HG02973 (cell line): Measurements from ENCODE around the gene KRTAP5-5.
"Not testable (repeated sequence)": the region's sequence is repeated elsewhere in the genome, so short reads cannot be mapped to it uniquely, and the experiment has no call there.

Experiments used
- ATAC-seq: cut with Tn5 transposase; IDR thresholded peaks from one replicate; pipeline ENCODE4 v1.9.1; 2021; ENCODE audit warnings: moderate library complexity; ENCODE audit not compliant: unreplicated experiment

The KRTAP5-5 gene

DNA sequence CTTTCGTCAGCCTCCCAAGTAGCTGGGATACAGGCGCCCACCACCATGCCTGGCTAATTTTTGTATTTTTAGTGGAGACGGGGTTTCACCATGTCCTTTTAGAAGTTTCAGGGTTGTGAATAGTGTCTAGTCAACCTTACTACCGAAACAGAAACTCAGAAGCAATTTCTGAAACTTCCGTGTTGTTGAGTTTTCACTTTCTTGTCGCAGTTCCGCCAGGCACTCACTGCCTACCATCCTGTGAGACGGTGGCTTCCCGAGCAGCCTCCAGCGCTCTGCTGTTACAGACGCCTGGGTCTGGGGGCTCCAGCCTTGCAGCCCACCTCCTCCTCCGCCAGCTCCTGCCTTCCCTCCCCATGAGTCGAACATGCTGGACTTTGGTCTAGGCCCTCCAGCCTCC is 23.7 kb upstream of the KRTAP5-5 start:
- ATAC-seq, result peak; percentile 92

DNA sequence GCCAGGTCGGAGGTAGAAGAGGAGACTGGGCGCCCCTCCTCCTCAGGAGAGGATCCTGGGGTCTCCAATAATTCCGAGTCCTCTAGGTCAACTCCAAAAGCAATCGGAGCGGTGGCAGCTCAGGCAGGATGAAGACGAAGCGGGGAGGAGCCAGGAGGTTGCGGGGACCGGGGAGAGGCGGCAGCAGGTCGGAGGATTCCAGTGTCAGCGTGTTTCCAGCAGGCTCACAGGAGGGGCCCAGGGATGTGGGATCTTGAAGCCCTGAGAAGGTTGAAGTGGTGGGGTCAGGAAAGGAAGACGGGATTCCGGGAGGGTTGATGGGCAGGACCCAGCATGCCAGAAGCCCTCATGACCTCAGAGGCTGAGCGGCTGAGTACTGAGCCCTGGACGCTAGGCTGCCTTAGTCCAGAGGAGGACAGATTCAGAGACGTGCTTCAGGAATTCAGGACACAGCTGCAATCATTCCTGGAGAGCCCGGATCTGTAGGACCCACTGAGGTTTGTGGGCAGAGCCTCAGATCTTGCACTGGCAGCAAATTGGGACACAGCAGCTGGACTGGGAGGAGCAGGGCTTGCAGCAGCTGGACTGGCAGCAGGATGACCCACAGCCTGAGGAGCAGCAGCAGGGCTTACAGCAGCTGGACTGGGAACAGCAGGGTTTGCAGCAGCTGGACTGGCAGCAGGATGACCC is 22.3 kb upstream of the KRTAP5-5 start:
- not testable (repeated sequence) for ATAC-seq

- not testable (repeated sequence) for ATAC-seq
These were observed 21.7 kb upstream of the KRTAP5-5 start for GRCh38 chr11:1607901-1608300.

GRCh38 chr11:1608363-1608762 is 21.2 kb upstream of the KRTAP5-5 start, which contains the start of gene KRTAP5-3:
Gene KRTAP5-3 (minus strand): TSS chr11:1608463. CDS start chr11:1608385, 78 bp downstream.
- no peak for ATAC-seq

DNA sequence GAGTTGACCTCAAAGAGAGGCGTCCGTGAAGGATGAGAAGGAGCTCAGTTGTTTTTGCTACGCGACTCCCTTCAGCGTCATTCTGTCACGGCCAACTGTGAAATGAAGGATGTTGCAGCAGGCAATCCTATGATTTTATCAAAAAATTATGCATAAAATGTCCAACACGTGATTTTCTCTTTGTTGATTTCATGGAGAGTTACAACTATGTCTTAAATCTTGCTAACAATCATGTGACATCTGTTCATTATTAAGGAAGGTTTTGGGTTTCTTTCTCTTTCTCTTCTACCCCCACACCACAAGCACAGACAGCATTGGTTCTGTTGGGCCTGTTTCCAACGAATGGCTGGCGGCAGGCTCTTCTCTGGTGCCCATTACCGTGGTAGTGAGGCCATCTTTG is 11.3 kb upstream of the KRTAP5-5 start:
- ATAC-seq, result no peak

DNA sequence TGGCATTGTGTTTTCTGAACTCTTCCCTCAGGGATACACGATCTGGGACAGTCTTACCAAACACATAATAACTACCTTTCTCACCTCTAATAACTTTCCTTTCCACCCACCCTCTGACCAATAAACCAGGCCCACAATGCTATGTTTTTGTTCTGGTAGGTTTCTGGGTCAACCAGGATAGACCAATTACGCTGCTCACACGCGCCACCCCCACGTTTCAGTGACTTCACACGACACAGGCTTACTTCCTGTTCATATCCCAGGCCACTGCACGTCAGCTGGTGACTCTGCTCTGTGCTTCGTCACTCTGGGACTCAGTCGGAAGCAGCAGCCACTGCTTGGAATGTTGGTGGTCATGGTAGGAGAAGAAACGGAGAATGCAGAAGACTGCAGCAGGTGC is 10.1 kb upstream of the KRTAP5-5 start:
- no peak for ATAC-seq

DNA sequence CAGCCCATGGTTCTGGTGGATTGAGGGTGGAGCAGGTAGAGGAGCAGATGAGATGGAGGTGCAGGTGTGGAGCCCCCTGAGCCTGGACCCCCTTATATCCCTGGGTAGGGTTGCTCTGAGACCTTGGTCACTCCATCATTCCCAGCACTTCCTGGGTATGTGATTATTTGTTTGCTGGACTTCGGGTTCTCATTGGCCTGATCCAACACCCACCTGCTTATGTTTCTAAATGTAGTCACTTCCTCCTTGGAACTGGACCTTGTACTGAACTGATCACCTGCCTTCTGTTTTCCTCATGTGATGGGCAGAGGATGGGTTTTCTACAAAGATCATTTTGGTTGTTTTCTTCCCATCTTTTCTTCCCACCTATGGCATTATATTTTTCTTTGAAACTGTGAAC is 7.5 kb upstream of the KRTAP5-5 start, which contains the start of gene KRTAP5-4:
Gene KRTAP5-4 (minus strand): TSS at position 53 of the 400 bp plus-strand sequence. CDS start 45 bp downstream, at position 8.
- no peak for ATAC-seq

DNA sequence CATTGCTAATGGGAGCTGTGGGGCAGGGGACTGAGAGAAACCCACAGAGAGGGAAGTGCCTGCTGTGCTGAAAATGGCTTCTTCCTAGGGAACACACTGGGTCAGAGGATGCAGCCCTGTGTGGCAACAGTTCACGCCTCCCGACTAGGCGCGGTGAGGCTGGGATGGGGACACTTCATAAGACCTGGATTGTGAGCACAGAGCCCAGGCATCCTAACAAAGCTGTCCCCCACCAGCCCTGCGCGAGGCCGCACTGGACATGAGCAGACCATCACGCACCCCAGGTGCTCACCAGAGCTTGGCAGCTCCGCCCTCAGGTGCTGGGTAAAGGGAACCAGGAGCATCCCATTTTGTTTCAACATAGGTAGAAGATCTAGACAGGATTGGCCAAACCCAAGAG is 5.9 kb upstream of the KRTAP5-5 start:
- ATAC-seq, result no peak

DNA sequence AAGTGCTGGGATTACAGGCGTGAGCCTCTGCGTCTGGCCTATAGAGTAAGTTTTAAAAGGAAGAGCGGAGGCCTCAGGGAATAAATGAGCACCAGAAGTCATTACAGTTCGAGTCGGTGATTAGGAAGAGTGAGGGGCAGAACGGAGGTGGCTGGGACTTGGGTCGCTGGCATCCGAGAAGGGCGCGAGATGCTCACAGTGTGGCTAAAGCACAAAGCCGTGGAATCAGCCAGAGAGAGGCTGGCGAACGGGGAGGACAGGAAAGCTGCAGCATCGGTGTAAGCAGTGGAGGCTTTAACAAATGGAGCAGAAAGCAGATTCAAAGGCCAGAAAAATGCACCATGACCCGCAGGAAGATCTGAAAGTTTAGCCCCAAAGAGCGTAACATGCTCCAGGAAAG is 5.0 kb upstream of the KRTAP5-5 start:
- ATAC-seq, result no peak

GRCh38 chr11:1625541-1625940 is 4.0 kb upstream of the KRTAP5-5 start:
- no peak for ATAC-seq

- no peak for ATAC-seq
These were observed 859 bp upstream of the KRTAP5-5 start for GRCh38 chr11:1628506-1629325.

GRCh38 chr11:1630271-1630670 is 696 bp downstream of the KRTAP5-5 start:
- no peak for ATAC-seq

GRCh38 chr11:1631066-1631568 is 1.5 kb downstream of the KRTAP5-5 start:
- no peak for ATAC-seq

- no peak for ATAC-seq
These were observed 2.6 kb downstream of the KRTAP5-5 start for GRCh38 chr11:1632053-1632714.

DNA sequence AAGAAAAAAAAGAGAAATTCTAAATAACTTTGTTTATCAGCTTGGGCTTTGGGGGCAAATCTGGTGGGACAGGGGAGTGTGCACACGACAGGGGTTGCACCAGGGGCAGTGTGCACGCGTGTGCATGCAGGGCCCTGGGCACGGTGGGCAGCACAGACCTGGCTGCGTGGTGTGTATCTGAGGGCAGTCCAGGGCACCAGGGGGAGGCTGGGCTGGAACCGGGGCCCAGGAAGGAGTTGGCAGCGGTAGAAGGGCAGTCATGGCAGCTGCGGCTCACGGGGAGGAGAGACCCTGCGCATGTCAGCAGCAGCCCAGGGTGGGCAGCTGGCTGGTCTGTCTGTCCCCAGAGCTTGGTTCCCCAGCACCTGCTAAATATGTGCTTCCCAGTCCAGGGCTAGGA is 4.3 kb downstream of the KRTAP5-5 start:
- ATAC-seq, result no peak

GRCh38 chr11:1636291-1636950 is 6.8 kb downstream of the KRTAP5-5 start:
- no peak for ATAC-seq

DNA sequence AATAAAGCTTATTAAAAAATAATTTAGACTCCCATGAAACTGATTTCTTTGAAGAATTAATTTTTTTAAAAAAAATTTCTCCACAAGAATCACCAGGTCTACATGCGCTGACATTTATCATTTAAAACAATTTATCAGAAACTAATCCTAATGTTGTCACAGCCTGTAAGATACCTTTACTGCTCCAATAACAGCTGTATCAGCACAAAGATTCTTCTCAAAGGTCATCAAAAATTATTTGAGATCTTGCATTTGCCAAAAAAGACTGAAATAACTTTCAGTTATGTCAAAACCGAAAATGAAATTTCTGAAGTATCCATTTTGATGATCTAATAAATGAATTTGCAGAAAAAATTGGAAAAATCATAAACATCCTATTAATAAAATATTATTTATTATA is 8.1 kb downstream of the KRTAP5-5 start:
- ATAC-seq, result no peak

DNA sequence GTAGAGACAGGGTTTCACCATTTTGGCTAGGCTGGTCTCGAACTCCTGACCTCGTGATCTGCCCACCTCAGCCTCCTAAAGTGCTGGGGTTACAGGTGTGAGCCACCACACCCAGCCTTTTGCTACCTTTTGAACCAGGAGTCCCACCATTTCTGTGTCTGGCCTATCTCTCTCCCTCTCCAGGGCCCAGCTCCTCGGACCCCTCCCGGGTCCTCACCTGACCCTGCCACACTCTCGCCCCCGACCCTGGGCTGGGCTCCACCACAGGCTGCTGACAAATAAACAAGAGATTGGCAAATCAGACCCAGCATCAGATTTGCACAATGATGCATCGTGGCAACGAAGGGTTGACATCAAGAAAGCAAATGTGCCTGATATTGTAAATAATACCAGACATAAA is 8.8 kb downstream of the KRTAP5-5 start:
- ATAC-seq, result no peak

DNA sequence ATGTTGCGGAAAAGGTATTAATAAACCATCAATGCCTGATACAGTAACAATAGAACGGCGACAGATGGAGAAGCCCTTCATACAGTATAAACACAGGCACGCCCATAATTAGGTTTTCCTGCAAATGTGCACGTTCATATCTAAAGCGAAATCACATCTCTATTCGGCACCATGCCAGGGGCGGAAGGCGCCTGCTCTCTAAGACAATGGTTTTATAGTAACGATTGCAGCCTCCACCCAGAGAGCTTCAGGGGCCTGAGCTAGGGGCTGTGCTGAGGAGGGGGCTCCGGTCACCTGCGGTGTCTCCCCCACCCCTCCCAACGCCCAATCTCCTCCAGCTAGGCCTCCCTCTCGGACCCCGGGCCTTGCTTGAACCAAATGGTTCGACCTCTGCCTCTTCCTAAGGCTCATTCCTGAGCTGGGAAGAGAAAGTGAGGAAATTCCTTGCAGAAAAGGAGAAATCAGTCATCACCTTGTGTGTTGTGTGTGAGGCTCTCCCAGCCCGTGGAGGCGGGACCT is 9.6 kb downstream of the KRTAP5-5 start:
- ATAC-seq, result no peak

- ATAC-seq, result no peak
These were observed 10.1 kb downstream of the KRTAP5-5 start for GRCh38 chr11:1639666-1640065.
